HEK293T (cell line): ENCODE measurements around the gene SPDYE4.

Experiments
- ELF4 ChIP-seq: fragments of 450-650 bp; IDR thresholded peaks from 2 replicates; pipeline ENCODE4 v1.6.1; 2017; ENCODE audit warnings: antibody characterized with exemption
- FOXA1 ChIP-seq: fragments of 450-650 bp; IDR thresholded peaks from 2 replicates; pipeline ENCODE4 v1.6.1; 2016; ENCODE audit warnings: mild to moderate bottlenecking
- HDGF ChIP-seq: fragments of 450-650 bp; IDR thresholded peaks from 2 replicates; pipeline ENCODE4 v1.6.1; 2017; ENCODE audit warnings: antibody characterized with exemption, borderline replicate concordance

DNA sequence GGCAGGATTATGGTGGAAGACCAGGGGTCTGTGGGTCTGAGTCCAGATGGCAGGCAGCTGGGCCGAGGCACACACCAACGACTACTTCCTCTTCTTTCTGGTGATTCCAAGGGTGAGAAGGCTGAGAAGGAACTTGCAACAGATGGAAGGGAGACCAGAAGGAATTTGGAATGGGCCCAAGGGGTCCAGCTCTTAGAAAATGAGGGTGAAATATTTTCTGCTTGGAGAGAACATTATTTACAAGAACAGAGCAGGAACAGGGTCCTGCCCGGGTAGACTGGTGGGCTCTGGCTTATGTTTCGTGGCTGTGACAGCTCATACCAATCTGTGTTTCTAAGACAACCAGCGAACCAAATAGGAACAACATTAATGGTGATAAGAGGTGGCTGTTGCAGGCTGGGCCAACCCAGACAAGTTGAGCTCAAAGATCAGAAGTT is 50.3 kb downstream of the SPDYE4 start:
- TF ChIP-seq FOXA1 (no peak), HDGF (no peak), ELF4 (no peak)
